Sigmoid colon (tissue), 4 donors: Measurements from ENCODE around the gene LRFN2.

Source experiments
- CTCF ChIP-seq, 4 experiments: fragments of 450-650 bp in 3 of 4; fragments of 200-600 bp in 1 of 4; IDR thresholded peaks; one replicate each; pipeline ENCODE4 v1.5.1; 2016 to 2019; ENCODE audit warnings: antibody characterized with exemption in 4 of 4, mild to moderate bottlenecking in 3 of 4, moderate library complexity in 2 of 4
- EP300 ChIP-seq, 4 donors: sonication (generic); formaldehyde crosslinking; IDR thresholded peaks; one replicate each; pipeline ENCODE4 v1.6.1; 2017; ENCODE audit warnings: antibody characterized with exemption in 4 of 4
- POLR2A ChIP-seq, 2 donors: fragments of 450-650 bp; IDR thresholded peaks; one replicate each; pipeline ENCODE4 v1.6.1; 2016; ENCODE audit warnings: antibody characterized with exemption in 2 of 2, mild to moderate bottlenecking in 2 of 2, moderate library complexity in 2 of 2
- POLR2AphosphoS5 ChIP-seq, 4 donors: sonication (generic); formaldehyde crosslinking; IDR thresholded peaks; one replicate each; pipeline ENCODE4 v1.6.1; 2017; ENCODE audit warnings: antibody characterized with exemption in 4 of 4

DNA sequence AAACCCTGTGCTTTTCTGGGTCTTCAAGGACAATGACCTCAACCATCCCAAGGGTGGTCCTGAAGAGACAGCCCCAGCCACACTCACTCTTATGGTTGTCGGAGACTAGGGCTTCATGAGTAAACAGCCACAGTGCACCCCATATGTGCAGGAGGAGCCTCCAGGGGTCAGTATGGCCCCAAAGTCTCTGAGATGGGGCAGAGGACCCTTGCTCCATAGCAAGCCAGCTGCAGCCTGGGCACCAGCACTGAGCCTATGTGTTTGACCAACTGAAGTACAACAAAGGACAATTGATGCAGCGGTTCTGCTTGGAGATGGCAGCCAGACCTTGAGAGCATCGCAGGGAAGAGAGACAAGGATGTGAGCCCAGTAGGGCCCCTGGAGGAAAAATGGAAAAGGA lies 112.2 kb downstream of the LRFN2 start:
- TF ChIP-seq CTCF (IDR thresholded peaks at IDR 0.05) (no peak), POLR2A (IDR thresholded peaks at IDR 0.05) (no peak), EP300 (IDR thresholded peaks at IDR 0.05) (no peak), POLR2AphosphoS5 (IDR thresholded peaks at IDR 0.05) (no peak)
